Measurements from ENCODE around the gene MLXIP. TPM values are rescaled to one million over a fixed set of nuclear protein-coding genes. Genes with fewer than 3 reads are reported as not detected.

The MLXIP gene
- total and polyA plus RNA-seq, 2 of the 4 experiments (the other 2 are of a cell fraction), result 2.7 to 10.8 TPM

- in situ Hi-C loops (cut with MboI; ENCODE audit: low sequenced_read_pairs) (no loop called here), intact Hi-C loops (cut with micrococcal nuclease) (no loop called here), dilution Hi-C loops (cut with HindIII; ENCODE audit: low sequenced_read_pairs, unreplicated experiment) (no loop called here)
- peak overlapping the region; percentile 55; the same call in 1 of the 2 replicates for H3K14ac ChIP-seq (replicated peaks; ENCODE audit: low read depth, low read length)
- H3K9me1 ChIP-seq (ENCODE audit: insufficient read depth, low read length), result peaks cover 22% of the 10 kb centered on the region
- H2AFZ ChIP-seq (replicated peaks; ENCODE audit: low read length, poor library complexity), result peak overlapping the region; percentile 34
- H2BK15ac ChIP-seq (ENCODE audit: low read depth, low read length), result 0 out of 3 replicates have a peak overlapping the region, but pooled peaks have one; percentile 10
- no TSS peak for BruUV-seq (replicated peaks)
- DNase-seq (peak; percentile 77), ATAC-seq (ENCODE audit: low read depth) (peak; percentile 63)
- H3K4me3 ChIP-seq (ENCODE audit: insufficient read depth, low read depth, low read length), result no peak overlapping the region
- H3K9ac ChIP-seq (ENCODE audit: low read depth, low read length), result no peak overlapping the region
- no peak overlapping the region for H3K18ac ChIP-seq (ENCODE audit: low read depth, low read length)
- H3K36me3 ChIP-seq (ENCODE audit: control insufficient read depth, insufficient read depth, low read length), result peaks cover 4% of the 10 kb centered on the region; the same call in 1 of the 2 replicates
- WGBS, 2 experiments (ENCODE audit: extremely low coverage in 2 of 2, insufficient read length in 1 of 2), result 69% methylated on average over 3 of the region's 6 CpGs; no CpG with 5 or more reads in 1 of the 2 experiments
- no peak overlapping the region for H3K4me2 ChIP-seq (ENCODE audit: low read depth, low read length)
- POLR2A ChIA-PET (ENCODE audit: unreplicated experiment), result no interaction called here
- H3K79me1 ChIP-seq (ENCODE audit: low read depth in 1 of 2, low read length in 2 of 2), result peaks cover 34 to 68% of the 10 kb centered on the region in 2 experiments
- H3K27ac ChIP-seq (ENCODE audit: insufficient read depth, low read length), result no peak overlapping the region; the same call in 1 of the 2 replicates
- peaks cover 42% of the 10 kb centered on the region for H4K20me1 ChIP-seq (ENCODE audit: insufficient read depth, low read length)
- no peak overlapping the region for H2BK120ac ChIP-seq (ENCODE audit: low read depth, low read length)
- H3K4ac ChIP-seq (ENCODE audit: low read depth, low read length), result peak overlapping the region; percentile 34; the same call in 1 of the 2 replicates
- TF ChIP-seq FOS (IDR thresholded peaks at IDR 0.05; ENCODE audit: low read depth, low read length) (0 out of 2 replicates have a peak, but pooled peaks have one; percentile 13), MAFK (IDR thresholded peaks at IDR 0.05; ENCODE audit: low read depth, low read length) (no peak), CEBPB (IDR thresholded peaks at IDR 0.05; ENCODE audit: low read depth, low read length) (no peak), RCOR1 (IDR thresholded peaks at IDR 0.05; ENCODE audit: insufficient replicate concordance, low read length) (no peak), RAD21 (IDR thresholded peaks at IDR 0.05; ENCODE audit: low read length) (no peak), MXI1 (IDR thresholded peaks at IDR 0.05; ENCODE audit: borderline replicate concordance, low read depth, low read length) (no peak)
- H2BK20ac ChIP-seq (ENCODE audit: low read depth, low read length), result no peak overlapping the region; the same call in 1 of the 2 replicates
- no peaks in the 10 kb centered on the region for H3K9me3 ChIP-seq (ENCODE audit: control insufficient read depth, insufficient read depth, low read length)
- H3K4me1 ChIP-seq (ENCODE audit: control insufficient read depth, insufficient read depth, low read length), result peaks cover 16% of the 10 kb centered on the region
- H4K8ac ChIP-seq (ENCODE audit: low read depth in 2 of 2, low read length in 2 of 2), result no peak overlapping the region
- H2AK5ac ChIP-seq (ENCODE audit: low read depth, low read length), result peak overlapping the region; percentile 84
- no peaks in the 10 kb centered on the region for H3K27me3 ChIP-seq (ENCODE audit: control insufficient read depth, insufficient read depth, low read length)
- H4K5ac ChIP-seq (ENCODE audit: low read depth, low read length), result no peak overlapping the region
- H2BK5ac ChIP-seq (ENCODE audit: low read depth, low read length, poor library complexity, severe bottlenecking), result no peak overlapping the region
- H4K91ac ChIP-seq (ENCODE audit: insufficient read depth, low read depth, low read length), result no peak overlapping the region
- CTCF ChIA-PET, result interaction anchor here (0.5 to 2.5 kb wide), 2 partner anchors 53 to 65 kb away, joined by 3 to 9 read pairs; no protein-coding TSS in a partner anchor
- H3K23ac ChIP-seq (ENCODE audit: low read depth, low read length), result no peak overlapping the region
- no peak overlapping the region for H3K56ac ChIP-seq (ENCODE audit: extremely low read depth, insufficient read depth, low read length)
- H2AK9ac ChIP-seq (replicated peaks; ENCODE audit: low read depth, low read length, poor library complexity), result no peak overlapping the region
These were observed 28.7 kb downstream of the MLXIP start for GRCh38 chr12:122107261-122107660.

All from IMR-90 (cell line).